K562 (cell line): ENCODE data around the gene PEDS1. TPM values are rescaled to one million over a fixed set of nuclear protein-coding genes. Genes with fewer than 3 reads are reported as not detected.

Experiments used
- BRF1 ChIP-seq: IDR thresholded peaks from 3 replicates; pipeline ENCODE4 v1.6.1; 2011; ENCODE audit warnings: borderline replicate concordance, mild to moderate bottlenecking; ENCODE audit not compliant: insufficient read length; ENCODE audit errors: extremely low read depth
- EGR1 ChIP-seq: fragments of 450-650 bp; conservative IDR thresholded peaks from 2 replicates; pipeline ENCODE4 v1.6.1; 2017; ENCODE audit warnings: mild to moderate bottlenecking
- IFI16 ChIP-seq: fragments of 250-450 bp; sonication (Bioruptor Pico); IDR thresholded peaks from 2 replicates; pipeline ENCODE4 v2.1.2; 2022; ENCODE audit warnings: mild to moderate bottlenecking, inconsistent platforms
- POLR2H ChIP-seq: IDR thresholded peaks from 2 replicates; pipeline ENCODE4 v1.6.1; 2016; ENCODE audit warnings: missing genetic modification characterization, low read depth, mild to moderate bottlenecking, control low read depth, missing compliant biosample characterization, moderate library complexity
- RCOR1 ChIP-seq, 2 experiments: IDR thresholded peaks; 2 replicates each; pipeline ENCODE4 v1.6.1; 2012; ENCODE audit warnings: low read depth in 2 of 2, low read length in 2 of 2, borderline replicate concordance in 1 of 2, improper control_type of control experiment in 1 of 2
- TOE1 ChIP-seq, 2 experiments: fragments of 450-650 bp in 1 of 2; sonication (generic) in 1 of 2; formaldehyde crosslinking in 1 of 2; IDR thresholded peaks; 2 replicates each; pipeline versions ENCODE4 v1.7.1 to v1.8.0; 2016 to 2022; ENCODE audit warnings: borderline replicate concordance in 2 of 2, mild to moderate bottlenecking in 2 of 2, antibody characterized with exemption in 1 of 2, inconsistent platforms in 1 of 2, low read depth in 1 of 2, missing genetic modification reagents in 1 of 2, moderate library complexity in 1 of 2
- TRIM24 ChIP-seq, 2 experiments: fragments of 450-650 bp; IDR thresholded peaks; 2 replicates each; pipeline ENCODE4 v1.6.1; 2016
- ZNF224 ChIP-seq: sonication (generic); formaldehyde crosslinking; IDR thresholded peaks from 2 replicates; pipeline ENCODE4 v1.8.0; 2022; ENCODE audit warnings: mild to moderate bottlenecking, missing genetic modification reagents
- polyA plus RNA-seq, 8 experiments: library from polyadenylated mRNA; depleted of rRNA in 4 of 8; stranded (reverse) in 5 of 8; unstranded in 3 of 8; fragments of >200 nt; fragmentation: Nextera tagmentation in 2 of 8; fragmentation: Illumina TruSeq in 1 of 8; extraction: Ambion mirVana in 2 of 8; extraction: Trizol in 1 of 8; gene quantifications; 2 replicates each; pipeline versions ENCODE4 v1.2.1 to v1.2.3, GENCODE V29; 2011 to 2014; ENCODE audit warnings: inconsistent platforms in 1 of 8, missing spikeins in 1 of 8
- total RNA-seq, 7 experiments: library from RNA; depleted of rRNA in 6 of 7; stranded (reverse); fragments of >200 nt in 6 of 7; fragmentation: Illumina TruSeq in 2 of 7; extraction: Trizol in 2 of 7; gene quantifications; 2 replicates each; pipeline versions ENCODE4 v1.2.1 to v1.2.3, GENCODE V29; 2011 to 2021; ENCODE audit warnings: low replicate concordance in 1 of 7
- TF ChIP-seq, protein P1 (sequence below), 2 experiments: fragments of 450-650 bp in 1 of 2; sonication (generic) in 1 of 2; formaldehyde crosslinking in 1 of 2; IDR thresholded peaks; 2 replicates each; pipeline versions ENCODE4 v1.7.1 to v1.9.0; 2016 to 2022; ENCODE audit warnings: inconsistent platforms in 1 of 2, mild to moderate bottlenecking in 1 of 2, missing genetic modification reagents in 1 of 2
- TF ChIP-seq, protein P2 (sequence below): sonication (generic); formaldehyde crosslinking; IDR thresholded peaks from 2 replicates; pipeline ENCODE4 v1.8.1; 2022; ENCODE audit warnings: missing genetic modification reagents
- TF ChIP-seq, protein P3 (sequence below): fragments of 250-450 bp; sonication (Bioruptor Pico); IDR thresholded peaks from 2 replicates; pipeline ENCODE4 v1.8.0; 2021; ENCODE audit warnings: borderline replicate concordance, mild to moderate bottlenecking, moderate library complexity; ENCODE audit not compliant: poor library complexity, severe bottlenecking
- TF ChIP-seq, protein P4 (sequence below): fragments of 250-450 bp; sonication (Bioruptor Pico); IDR thresholded peaks from 2 replicates; pipeline ENCODE4 v1.9.0; 2021; ENCODE audit warnings: mild to moderate bottlenecking, inconsistent platforms

Gene PEDS1
- total and polyA plus RNA-seq, 9 of the 15 experiments (the other 6 are each of a cell fraction or from before 2014, with no cell fraction given): 2.9 to 38.5 (median 24.2) TPM

DNA sequence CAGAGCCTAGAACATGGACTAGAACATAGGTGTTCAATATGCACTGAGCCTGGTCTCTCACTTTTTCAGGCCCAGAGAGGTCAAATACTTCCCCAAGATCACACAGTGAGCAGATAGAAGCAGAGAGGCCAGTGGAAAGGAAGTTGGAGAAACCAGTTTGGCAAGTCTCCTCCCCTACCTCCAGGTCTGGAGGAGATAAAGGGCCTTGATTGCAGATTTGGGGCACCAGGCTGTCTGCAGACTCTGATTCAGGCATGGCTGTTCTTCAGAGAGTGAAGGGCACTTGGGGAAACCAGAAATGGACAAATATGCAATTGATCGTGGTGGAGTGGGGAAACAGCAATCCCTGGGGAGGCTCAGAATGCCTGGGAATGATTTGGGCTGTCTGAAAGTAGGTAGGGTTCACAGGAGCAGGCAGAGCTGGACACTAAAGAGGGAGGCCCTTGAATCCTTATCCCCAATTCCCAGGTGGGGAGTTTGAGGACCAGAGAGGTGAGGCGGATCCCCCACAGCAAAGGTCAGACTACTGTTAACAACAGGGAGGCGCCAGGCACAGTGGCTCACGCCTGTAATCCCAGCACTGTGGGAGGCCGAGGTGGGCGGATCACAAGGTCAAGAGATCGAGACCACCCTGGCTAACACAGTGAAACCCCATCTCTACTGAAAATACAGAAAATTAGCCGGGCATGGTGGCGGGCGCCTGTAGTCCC, 2.3 kb downstream of the PEDS1 start (continued):
- TF ChIP-seq, protein P1, sequence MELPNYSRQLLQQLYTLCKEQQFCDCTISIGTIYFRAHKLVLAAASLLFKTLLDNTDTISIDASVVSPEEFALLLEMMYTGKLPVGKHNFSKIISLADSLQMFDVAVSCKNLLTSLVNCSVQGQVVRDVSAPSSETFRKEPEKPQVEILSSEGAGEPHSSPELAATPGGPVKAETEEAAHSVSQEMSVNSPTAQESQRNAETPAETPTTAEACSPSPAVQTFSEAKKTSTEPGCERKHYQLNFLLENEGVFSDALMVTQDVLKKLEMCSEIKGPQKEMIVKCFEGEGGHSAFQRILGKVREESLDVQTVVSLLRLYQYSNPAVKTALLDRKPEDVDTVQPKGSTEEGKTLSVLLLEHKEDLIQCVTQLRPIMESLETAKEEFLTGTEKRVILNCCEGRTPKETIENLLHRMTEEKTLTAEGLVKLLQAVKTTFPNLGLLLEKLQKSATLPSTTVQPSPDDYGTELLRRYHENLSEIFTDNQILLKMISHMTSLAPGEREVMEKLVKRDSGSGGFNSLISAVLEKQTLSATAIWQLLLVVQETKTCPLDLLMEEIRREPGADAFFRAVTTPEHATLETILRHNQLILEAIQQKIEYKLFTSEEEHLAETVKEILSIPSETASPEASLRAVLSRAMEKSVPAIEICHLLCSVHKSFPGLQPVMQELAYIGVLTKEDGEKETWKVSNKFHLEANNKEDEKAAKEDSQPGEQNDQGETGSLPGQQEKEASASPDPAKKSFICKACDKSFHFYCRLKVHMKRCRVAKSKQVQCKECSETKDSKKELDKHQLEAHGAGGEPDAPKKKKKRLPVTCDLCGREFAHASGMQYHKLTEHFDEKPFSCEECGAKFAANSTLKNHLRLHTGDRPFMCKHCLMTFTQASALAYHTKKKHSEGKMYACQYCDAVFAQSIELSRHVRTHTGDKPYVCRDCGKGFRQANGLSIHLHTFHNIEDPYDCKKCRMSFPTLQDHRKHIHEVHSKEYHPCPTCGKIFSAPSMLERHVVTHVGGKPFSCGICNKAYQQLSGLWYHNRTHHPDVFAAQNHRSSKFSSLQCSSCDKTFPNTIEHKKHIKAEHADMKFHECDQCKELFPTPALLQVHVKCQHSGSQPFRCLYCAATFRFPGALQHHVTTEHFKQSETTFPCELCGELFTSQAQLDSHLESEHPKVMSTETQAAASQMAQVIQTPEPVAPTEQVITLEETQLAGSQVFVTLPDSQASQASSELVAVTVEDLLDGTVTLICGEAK (IDR thresholded peaks at IDR 0.05): no peak
- TF ChIP-seq, protein P1 (CRISPR knock-in tag; IDR thresholded peaks at IDR 0.05): no peak
- TF ChIP-seq RCOR1 (IDR thresholded peaks at IDR 0.05; ENCODE audit: borderline replicate concordance in 1 of 2, low read depth in 2 of 2, low read length in 2 of 2): peak; percentile 91 to 97
- TF ChIP-seq, protein P2, sequence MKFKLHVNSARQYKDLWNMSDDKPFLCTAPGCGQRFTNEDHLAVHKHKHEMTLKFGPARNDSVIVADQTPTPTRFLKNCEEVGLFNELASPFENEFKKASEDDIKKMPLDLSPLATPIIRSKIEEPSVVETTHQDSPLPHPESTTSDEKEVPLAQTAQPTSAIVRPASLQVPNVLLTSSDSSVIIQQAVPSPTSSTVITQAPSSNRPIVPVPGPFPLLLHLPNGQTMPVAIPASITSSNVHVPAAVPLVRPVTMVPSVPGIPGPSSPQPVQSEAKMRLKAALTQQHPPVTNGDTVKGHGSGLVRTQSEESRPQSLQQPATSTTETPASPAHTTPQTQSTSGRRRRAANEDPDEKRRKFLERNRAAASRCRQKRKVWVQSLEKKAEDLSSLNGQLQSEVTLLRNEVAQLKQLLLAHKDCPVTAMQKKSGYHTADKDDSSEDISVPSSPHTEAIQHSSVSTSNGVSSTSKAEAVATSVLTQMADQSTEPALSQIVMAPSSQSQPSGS: no peak
- TF ChIP-seq POLR2H (tag): no peak
- no peak for TF ChIP-seq TOE1 (IDR thresholded peaks at IDR 0.05; ENCODE audit: borderline replicate concordance)
- TF ChIP-seq TOE1 (CRISPR knock-in tag; IDR thresholded peaks at IDR 0.05; ENCODE audit: borderline replicate concordance, low read depth): no peak
- TF ChIP-seq ZNF224 (CRISPR knock-in tag): no peak
- no peak for TF ChIP-seq BRF1
- peak; percentile 50 for TF ChIP-seq EGR1
- no peak for TF ChIP-seq IFI16 (CRISPR knock-in tag)
- TF ChIP-seq, protein P3, sequence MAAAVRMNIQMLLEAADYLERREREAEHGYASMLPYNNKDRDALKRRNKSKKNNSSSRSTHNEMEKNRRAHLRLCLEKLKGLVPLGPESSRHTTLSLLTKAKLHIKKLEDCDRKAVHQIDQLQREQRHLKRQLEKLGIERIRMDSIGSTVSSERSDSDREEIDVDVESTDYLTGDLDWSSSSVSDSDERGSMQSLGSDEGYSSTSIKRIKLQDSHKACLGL (CRISPR knock-in tag): no peak
- TF ChIP-seq, protein P4, sequence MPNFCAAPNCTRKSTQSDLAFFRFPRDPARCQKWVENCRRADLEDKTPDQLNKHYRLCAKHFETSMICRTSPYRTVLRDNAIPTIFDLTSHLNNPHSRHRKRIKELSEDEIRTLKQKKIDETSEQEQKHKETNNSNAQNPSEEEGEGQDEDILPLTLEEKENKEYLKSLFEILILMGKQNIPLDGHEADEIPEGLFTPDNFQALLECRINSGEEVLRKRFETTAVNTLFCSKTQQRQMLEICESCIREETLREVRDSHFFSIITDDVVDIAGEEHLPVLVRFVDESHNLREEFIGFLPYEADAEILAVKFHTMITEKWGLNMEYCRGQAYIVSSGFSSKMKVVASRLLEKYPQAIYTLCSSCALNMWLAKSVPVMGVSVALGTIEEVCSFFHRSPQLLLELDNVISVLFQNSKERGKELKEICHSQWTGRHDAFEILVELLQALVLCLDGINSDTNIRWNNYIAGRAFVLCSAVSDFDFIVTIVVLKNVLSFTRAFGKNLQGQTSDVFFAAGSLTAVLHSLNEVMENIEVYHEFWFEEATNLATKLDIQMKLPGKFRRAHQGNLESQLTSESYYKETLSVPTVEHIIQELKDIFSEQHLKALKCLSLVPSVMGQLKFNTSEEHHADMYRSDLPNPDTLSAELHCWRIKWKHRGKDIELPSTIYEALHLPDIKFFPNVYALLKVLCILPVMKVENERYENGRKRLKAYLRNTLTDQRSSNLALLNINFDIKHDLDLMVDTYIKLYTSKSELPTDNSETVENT (CRISPR knock-in tag): no peak
- no peak; a peak in 1 of 4 replicates for TF ChIP-seq TRIM24 (IDR thresholded peaks at IDR 0.05)
